ENCODE data around the gene TNFRSF8. TPM values are rescaled to one million over a fixed set of nuclear protein-coding genes. Genes with fewer than 3 reads are reported as not detected.
A peak's percentile ranks its signal among the peaks of the same experiment; 100 is the strongest.

Gene TNFRSF8
- total and polyA plus RNA-seq, 10 donors = 1.3 to 7.6 (median 2.0) TPM

DNA sequence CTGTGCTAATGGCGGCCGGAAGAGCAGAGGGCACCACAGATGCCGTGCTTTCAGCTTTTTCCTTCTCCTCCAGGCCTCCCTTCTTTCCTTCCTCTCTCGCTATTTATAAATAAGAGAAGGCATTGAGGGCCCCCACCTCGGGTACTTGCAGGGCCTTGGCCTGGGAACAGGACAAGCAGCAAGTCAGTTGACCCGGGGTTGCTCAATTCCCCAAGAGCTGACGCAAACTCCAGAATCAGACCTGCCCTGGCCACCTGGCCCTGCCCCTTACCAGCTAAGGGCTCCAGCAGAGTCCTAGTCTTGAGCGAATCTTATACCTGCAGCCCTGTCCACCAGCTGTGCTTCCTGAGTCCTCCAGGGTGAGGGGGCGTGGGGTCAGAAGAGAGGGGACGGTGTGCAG, 117.2 kb downstream of the TNFRSF8 start:
- TF ChIP-seq CTCF (IDR thresholded peaks at IDR 0.05 in 8 of 11, conservative IDR thresholded peaks at IDR 0.05 in 3 of 11) = no peak
- TF ChIP-seq POLR2A (IDR thresholded peaks at IDR 0.05) = no peak
- TF ChIP-seq POLR2AphosphoS5 (IDR thresholded peaks at IDR 0.05) = peak; percentile 75 to 88 (median 75)
- DNase-seq = peak; percentile 94
- peaks cover 0 to 74% (median 0%) of the 10 kb centered on the region in 6 donors for H3K36me3 ChIP-seq
- H3K9me3 ChIP-seq = no peaks in the 10 kb centered on the region
- H3K4me3 ChIP-seq = peak overlapping the region in 1 of 8 donors; percentile 52
- H3K27me3 ChIP-seq (replicated peaks in 1 of 7) = no peaks in the 10 kb centered on the region
- intact Hi-C loops (cut with DNase I; ENCODE audit: low total_unique reads) = no loop called here
- H3K27ac ChIP-seq = peak overlapping the region; percentile 38 to 99 (median 98)
- WGBS, 5 donors = 31 to 49% (median 37%) methylated on average over 10 of the region's 10 CpGs
- peaks cover 63 to 100% (median 98%) of the 10 kb centered on the region in 6 donors for H3K4me1 ChIP-seq

- Histone ChIP-seq H3K4me1 (peaks cover 67 to 100% (median 98%) of the 10 kb centered on the region in 6 donors), H3K4me3 (peak overlapping the region in 1 of 8 donors; percentile 52), H3K27ac (peak overlapping the region; percentile 38 to 99 (median 98)), H3K27me3 (replicated peaks in 1 of 7) (no peaks in the 10 kb centered on the region), H3K36me3 (peaks cover 0 to 74% (median 0%) of the 10 kb centered on the region in 6 donors), H3K9me3 (no peaks in the 10 kb centered on the region)
- TF ChIP-seq CTCF (IDR thresholded peaks at IDR 0.05 in 8 of 11, conservative IDR thresholded peaks at IDR 0.05 in 3 of 11) = no peak
- TF ChIP-seq POLR2A (IDR thresholded peaks at IDR 0.05) = no peak
- no peak for TF ChIP-seq POLR2AphosphoS5 (IDR thresholded peaks at IDR 0.05)
- 50 to 83% (median 69%) methylated on average over 4 to 7 of the region's 7 CpGs for WGBS, 5 donors
- peak; percentile 82 for DNase-seq
- intact Hi-C loops (cut with DNase I; ENCODE audit: low total_unique reads) = no loop called here
These were observed 117.8 kb downstream of the TNFRSF8 start for GRCh38 chr1:12180903-12181302.

DNA sequence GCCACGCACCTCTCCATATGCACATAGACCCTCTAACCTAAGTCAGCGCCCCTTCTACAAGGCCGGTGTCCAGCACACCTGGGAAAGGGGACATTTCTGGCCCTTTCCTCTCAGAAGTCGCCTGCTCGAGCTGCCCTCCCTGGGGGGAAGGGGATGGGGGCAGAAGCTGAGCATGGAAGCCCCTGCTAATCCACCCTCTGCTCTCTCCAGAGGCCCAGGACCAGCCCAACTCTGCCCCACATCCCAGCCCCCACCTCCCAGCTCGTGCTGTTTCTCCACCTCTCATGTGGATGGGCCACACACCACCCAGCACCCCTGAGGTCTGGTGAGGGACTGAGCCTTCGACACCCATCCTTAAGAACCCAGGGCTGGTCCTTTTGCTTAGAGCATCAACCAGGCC, 118.5 kb downstream of the TNFRSF8 start:
- TF ChIP-seq POLR2AphosphoS5 (IDR thresholded peaks at IDR 0.05) (no peak), CTCF (IDR thresholded peaks at IDR 0.05 in 8 of 11, conservative IDR thresholded peaks at IDR 0.05 in 3 of 11) (no peak), POLR2A (IDR thresholded peaks at IDR 0.05) (no peak)
- Histone ChIP-seq H3K4me1 (peaks cover 67 to 100% (median 98%) of the 10 kb centered on the region in 6 donors), H3K27ac (peak overlapping the region in 7 of 8 donors; percentile 95 to 99 (median 98)), H3K27me3 (replicated peaks in 1 of 7) (no peaks in the 10 kb centered on the region), H3K9me3 (no peaks in the 10 kb centered on the region), H3K4me3 (peak overlapping the region in 1 of 8 donors; percentile 52), H3K36me3 (peaks cover 0 to 77% (median 0%) of the 10 kb centered on the region in 6 donors)
- DNase-seq = peak; percentile 76
- WGBS, 5 donors = 87 to 95% (median 93%) methylated on average over 7 of the region's 7 CpGs
- intact Hi-C loops (cut with DNase I; ENCODE audit: low total_unique reads) = no loop called here

DNA sequence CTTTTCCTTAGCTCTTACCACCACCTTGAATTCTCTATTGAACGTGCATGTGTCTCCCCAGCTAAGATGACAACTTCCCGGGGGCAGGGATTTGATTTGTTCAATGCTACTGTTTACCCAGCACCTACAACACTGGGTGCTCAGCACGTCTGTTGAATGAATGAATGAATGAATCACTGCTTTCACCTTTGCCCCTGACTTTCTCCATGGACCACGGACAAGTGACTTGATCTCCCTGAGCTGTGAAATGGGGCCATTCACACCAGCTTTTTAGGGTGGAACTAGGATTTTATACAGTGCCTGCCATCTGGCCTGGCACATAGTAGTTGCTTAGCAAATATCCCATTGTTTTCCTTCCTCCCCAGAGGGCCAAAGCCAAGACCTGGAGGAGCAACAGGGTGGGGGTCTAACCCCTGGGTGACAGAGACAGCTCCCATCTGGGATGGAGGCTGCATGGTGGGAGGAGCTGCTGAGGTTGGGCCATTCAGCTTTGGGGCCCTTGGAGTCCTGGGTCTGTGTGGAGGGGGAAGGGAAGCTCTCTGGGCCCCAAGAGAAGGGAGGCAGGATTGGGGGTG, 119.4 kb downstream of the TNFRSF8 start:
- no peaks in the 10 kb centered on the region for H3K9me3 ChIP-seq
- 66 to 77% (median 75%) methylated on average over 4 of the region's 4 CpGs for WGBS, 5 donors
- H3K4me3 ChIP-seq = peak overlapping the region in 1 of 8 donors; percentile 52
- DNase-seq = no peak
- H3K27ac ChIP-seq = peak overlapping the region in 7 of 8 donors; percentile 91 to 99 (median 98)
- H3K36me3 ChIP-seq = peaks cover 0 to 81% (median 0%) of the 10 kb centered on the region in 6 donors
- intact Hi-C loops (cut with DNase I; ENCODE audit: low total_unique reads) = no loop called here
- H3K4me1 ChIP-seq = peaks cover 64 to 100% (median 98%) of the 10 kb centered on the region in 6 donors
- no peak for TF ChIP-seq POLR2A (IDR thresholded peaks at IDR 0.05)
- no peak for TF ChIP-seq POLR2AphosphoS5 (IDR thresholded peaks at IDR 0.05)
- no peak for TF ChIP-seq CTCF (IDR thresholded peaks at IDR 0.05 in 8 of 11, conservative IDR thresholded peaks at IDR 0.05 in 3 of 11)
- H3K27me3 ChIP-seq (replicated peaks in 1 of 7) = no peaks in the 10 kb centered on the region

Data from spleen (tissue), 11 donors.